GM21447 (cell line): Measurements from ENCODE around the gene NLRC5.
A peak's percentile ranks its signal among the peaks of the same experiment; 100 is the strongest.
"Not testable (repeated sequence)": the region's sequence is repeated elsewhere in the genome, so short reads cannot be mapped to it uniquely, and the experiment has no call there.

ENCODE experiments used
- ATAC-seq: cut with Tn5 transposase; IDR thresholded peaks from one replicate; pipeline ENCODE4 v1.9.1; 2021; ENCODE audit not compliant: unreplicated experiment

NLRC5 gene

GRCh38 chr16:57066625-57067024 is 77.3 kb downstream of the NLRC5 start:
- no peak for ATAC-seq

- no peak for ATAC-seq
These were observed 78.0 kb downstream of the NLRC5 start for GRCh38 chr16:57067347-57067746.

GRCh38 chr16:57069053-57069452 is 79.7 kb downstream of the NLRC5 start:
- ATAC-seq: no peak

GRCh38 chr16:57069635-57070370 is 80.4 kb downstream of the NLRC5 start:
- no peak for ATAC-seq

- ATAC-seq: no peak
These were observed 81.1 kb downstream of the NLRC5 start for GRCh38 chr16:57070424-57070823.

- not testable (repeated sequence) for ATAC-seq
These were observed 81.8 kb downstream of the NLRC5 start for GRCh38 chr16:57071081-57071732.

- ATAC-seq: no peak
These were observed 82.7 kb downstream of the NLRC5 start for GRCh38 chr16:57071831-57072582.

GRCh38 chr16:57072616-57073275 is 83.4 kb downstream of the NLRC5 start:
- no peak for ATAC-seq

- no peak for ATAC-seq
These were observed 88.4 kb downstream of the NLRC5 start for GRCh38 chr16:57077714-57078113.

GRCh38 chr16:57081744-57082143 is 92.4 kb downstream of the NLRC5 start:
- no peak for ATAC-seq

GRCh38 chr16:57082664-57083063 is 93.3 kb downstream of the NLRC5 start:
- ATAC-seq: no peak

GRCh38 chr16:57083485-57084126 is 94.2 kb downstream of the NLRC5 start:
- ATAC-seq: no peak

GRCh38 chr16:57084257-57084770 is 95.0 kb downstream of the NLRC5 start:
- peak; percentile 71 for ATAC-seq

- ATAC-seq: no peak
These were observed 95.6 kb downstream of the NLRC5 start for GRCh38 chr16:57084996-57085395.

- ATAC-seq: no peak
These were observed 97.6 kb downstream of the NLRC5 start for GRCh38 chr16:57087003-57087402.

- ATAC-seq: no peak
These were observed 100.0 kb downstream of the NLRC5 start for GRCh38 chr16:57089406-57089805.

GRCh38 chr16:57091200-57091974 is 102.0 kb downstream of the NLRC5 start:
- no peak for ATAC-seq

- no peak for ATAC-seq
These were observed 102.8 kb downstream of the NLRC5 start, which contains the start of gene CPNE2 for GRCh38 chr16:57091975-57092785. TSS of gene CPNE2 (plus strand) at chr16:57092583. CDS start at chr16:57110743, 18,160 bp downstream.
